CD4-positive, alpha-beta T cell (primary cell): ENCODE data around the gene SCAPER. TPM values are rescaled to one million over a fixed set of nuclear protein-coding genes. Genes with fewer than 3 reads are reported as not detected.

ENCODE experiments used
- ATAC-seq: fragments of 200-7000 bp; cut with Tn5 transposase; one replicate; pipeline ENCODE4 v1.10.0; 2022; ENCODE audit warnings: mild to moderate bottlenecking; ENCODE audit not compliant: poor library complexity
- CTCF ChIA-PET: fragments of 350-600 bp; sonication (Branson Sonifier 250); formaldehyde crosslinking; loops from one replicate; lab custom pipeline; 2021; ENCODE audit warnings: antibody characterized with exemption, inconsistent platforms; lab: Charles Lee
- POLR2A ChIA-PET: fragments of 350-600 bp; sonication (Branson Sonifier 250); formaldehyde crosslinking; loops from one replicate; lab custom pipeline; 2021; ENCODE audit warnings: antibody characterized with exemption, inconsistent platforms; lab: Charles Lee
- DNase-seq, 14 experiments: peaks; one replicate each; pipeline ENCODE4 v3.0.0-alpha.2; 2013 to 2020; ENCODE audit warnings: mixed read lengths in 2 of 14
- H3K27ac ChIP-seq, 2 donors: one replicate each; pipeline versions ENCODE4 v1.5.1 to v1.7.0; 2013; ENCODE audit warnings: low read length in 2 of 2, low read depth in 1 of 2, mild to moderate bottlenecking in 1 of 2
- H3K27me3 ChIP-seq, 2 experiments: 1 replicate in 1 of 2; 2 replicates in 1 of 2; pipeline versions ENCODE4 v1.6.1 to v1.7.0; 2013; ENCODE audit warnings: low read length in 2 of 2, control low read depth in 1 of 2, mild to moderate bottlenecking in 1 of 2, moderate library complexity in 1 of 2; ENCODE audit not compliant: insufficient read depth in 2 of 2, control insufficient read depth in 1 of 2
- H3K36me3 ChIP-seq: one replicate; pipeline ENCODE4 v1.6.1; 2013; ENCODE audit warnings: low read length, control low read depth; ENCODE audit not compliant: insufficient read depth
- H3K4me1 ChIP-seq: one replicate; pipeline ENCODE4 v1.6.1; 2013; ENCODE audit warnings: low read length, control low read depth; ENCODE audit not compliant: insufficient read depth
- H3K4me3 ChIP-seq: one replicate; pipeline ENCODE4 v1.5.1; 2013; ENCODE audit warnings: mild to moderate bottlenecking, low read length, moderate library complexity
- H3K9me3 ChIP-seq, 2 experiments: 1 replicate in 1 of 2; 2 replicates in 1 of 2; pipeline versions ENCODE4 v1.6.1 to v1.7.0; 2013; ENCODE audit warnings: low read length in 2 of 2, mild to moderate bottlenecking in 2 of 2, control low read depth in 1 of 2, moderate library complexity in 1 of 2; ENCODE audit not compliant: control insufficient read depth in 1 of 2, insufficient read depth in 1 of 2
- H3K27ac Mint-ChIP-seq: one replicate; pipeline ENCODE4 v1.8.0; 2020; ENCODE audit warnings: mixed read lengths
- H3K27me3 Mint-ChIP-seq: one replicate; pipeline ENCODE4 v1.8.0; 2021; ENCODE audit warnings: mixed read lengths
- H3K36me3 Mint-ChIP-seq: one replicate; pipeline ENCODE4 v1.8.0; 2021; ENCODE audit warnings: low read depth, mixed read lengths
- H3K4me1 Mint-ChIP-seq: one replicate; pipeline ENCODE4 v1.8.0; 2021; ENCODE audit warnings: low read depth, mixed read lengths
- H3K4me3 Mint-ChIP-seq: one replicate; pipeline ENCODE4 v1.8.0; 2020; ENCODE audit warnings: mild to moderate bottlenecking, mixed read lengths
- H3K9me3 Mint-ChIP-seq: one replicate; pipeline ENCODE4 v1.8.0; 2020; ENCODE audit warnings: mixed read lengths
- CTCF ChIP-seq: fragments of 200-600 bp; IDR thresholded peaks from one replicate; pipeline ENCODE4 v1.8.0; 2022; ENCODE audit warnings: antibody characterized with exemption, mild to moderate bottlenecking
- intact Hi-C, 2 experiments: fragments of 100-400 bp; cut with DNase I in 1 of 2; cut with micrococcal nuclease in 1 of 2; formaldehyde crosslinking; loops; one replicate each; pipeline versions ENCODE4 v1.15.1 to v1.9.0; 2023 to 2025; cut with DNase I, micrococcal nuclease
- total RNA-seq, 174 experiments: library from RNA in 2 of 174; stranded (reverse) in 2 of 174; gene quantifications; one replicate each; pipeline ENCODE4 v1.2.3 and lab custom pipeline; 2021 to 2026

The SCAPER gene
- total RNA-seq, 2 experiments from 2014 or later, result 40.3 to 41.2 TPM

DNA sequence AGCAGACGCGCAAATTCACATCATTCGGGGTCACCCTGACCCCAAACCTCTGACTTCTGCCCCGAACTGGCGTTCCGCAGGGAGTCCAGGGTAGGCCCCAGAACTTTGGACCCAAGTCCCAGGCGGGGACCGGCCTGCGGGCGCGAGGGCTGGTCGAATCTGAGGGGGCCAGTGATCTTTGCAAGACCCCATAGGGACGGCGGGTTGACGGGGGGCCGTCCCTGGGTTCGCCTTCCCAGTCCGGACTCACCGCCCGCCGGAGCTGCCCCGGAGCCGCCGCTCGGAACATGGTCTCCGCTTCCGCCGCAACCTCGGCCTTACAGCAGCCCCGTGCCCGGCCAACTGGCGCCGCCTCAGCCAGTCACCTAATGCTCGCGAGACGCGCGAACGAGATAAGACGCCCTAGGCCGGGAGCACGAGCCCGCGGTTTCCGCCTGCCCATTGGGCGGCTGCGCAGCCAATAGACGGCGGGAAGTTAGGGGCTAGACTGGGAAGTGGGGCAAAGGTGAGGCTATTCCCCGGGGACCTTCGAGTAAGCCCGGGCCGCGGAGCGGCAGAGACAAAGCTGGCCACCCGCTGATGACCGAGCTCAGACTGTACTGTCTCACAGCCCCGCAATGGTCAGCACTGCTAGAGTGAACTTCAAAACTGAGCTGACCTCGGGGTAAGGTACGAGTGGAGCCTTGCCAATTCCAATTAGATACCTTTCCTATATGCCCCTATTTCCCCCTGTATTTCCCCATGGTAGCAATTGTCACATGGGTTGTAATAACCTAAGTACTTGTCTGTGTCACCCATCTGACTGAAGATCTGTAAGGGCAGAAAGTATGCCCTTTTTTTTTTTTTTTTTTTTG is 593.8 kb downstream of the SCAPER start, which contains the start of gene ETFA:
Gene ETFA, minus strand, starts transcription at position 370 of the 854 bp plus-strand sequence. Its CDS starts 81 bp downstream, at position 289.
- Histone ChIP-seq H3K27me3 (peaks cover 0 to 2% of the 10 kb centered on the region in 2 experiments), H3K4me3 (peak within 1 kb of the TSS; percentile 98), H3K4me1 (peaks cover 15% of the 10 kb centered on the region), H3K36me3 (no peaks in the 10 kb centered on the region), H3K27ac (peak within 1 kb of the TSS; percentile 5 to 42), H3K9me3 (no peaks in the 10 kb centered on the region)
- TF ChIP-seq CTCF, result no peak
- H3K9me3 Mint-ChIP-seq, result no peaks in the 10 kb centered on the region
- H3K27ac Mint-ChIP-seq, result peak within 1 kb of the TSS; percentile 75
- intact Hi-C loops, result no loop called here
- CTCF ChIA-PET, result interaction anchor here (0.6 kb wide), 1 partner anchor 17 kb away, joined by 4 read pairs; no protein-coding TSS in a partner anchor
- peaks cover 30% of the 10 kb centered on the region for H3K4me1 Mint-ChIP-seq
- POLR2A ChIA-PET, result interaction anchor here (0.9 to 1.7 kb wide), 3 partner anchors 25 to 858 kb away, joined by 3 to 6 read pairs (median 3); partner anchors contain the start of gene ISL2
- no peaks in the 10 kb centered on the region for H3K27me3 Mint-ChIP-seq
- H3K36me3 Mint-ChIP-seq, result no peaks in the 10 kb centered on the region
- peak within 1 kb of the TSS; percentile 93 for H3K4me3 Mint-ChIP-seq
- ATAC-seq, result peak; percentile 94
- peak; percentile 67 to 95 (median 84) for DNase-seq

GRCh38 chr15:76310475-76311099 is 594.6 kb downstream of the SCAPER start:
- peak overlapping the region; percentile 98 for H3K4me3 ChIP-seq
- Mint-ChIP-seq H3K27ac (peak overlapping the region; percentile 75), H3K4me1 (peaks cover 30% of the 10 kb centered on the region), H3K27me3 (no peaks in the 10 kb centered on the region), H3K36me3 (no peaks in the 10 kb centered on the region), H3K9me3 (no peaks in the 10 kb centered on the region), H3K4me3 (peak overlapping the region; percentile 93)
- peaks cover 15% of the 10 kb centered on the region for H3K4me1 ChIP-seq
- ATAC-seq (peak; percentile 33), DNase-seq (peak in 3 of 14 experiments; percentile 11 to 46 (median 46))
- no peaks in the 10 kb centered on the region for H3K27me3 ChIP-seq
- H3K27ac ChIP-seq, result peak overlapping the region; percentile 5 to 42
- H3K36me3 ChIP-seq, result no peaks in the 10 kb centered on the region
- ChIA-PET POLR2A (interaction anchor here (1.7 kb wide), 1 partner anchor 24 kb away, joined by 6 read pairs; no protein-coding TSS in a partner anchor), CTCF (no interaction called here)
- TF ChIP-seq CTCF, result no peak
- intact Hi-C loops, result no loop called here
- H3K9me3 ChIP-seq, result no peaks in the 10 kb centered on the region

DNA sequence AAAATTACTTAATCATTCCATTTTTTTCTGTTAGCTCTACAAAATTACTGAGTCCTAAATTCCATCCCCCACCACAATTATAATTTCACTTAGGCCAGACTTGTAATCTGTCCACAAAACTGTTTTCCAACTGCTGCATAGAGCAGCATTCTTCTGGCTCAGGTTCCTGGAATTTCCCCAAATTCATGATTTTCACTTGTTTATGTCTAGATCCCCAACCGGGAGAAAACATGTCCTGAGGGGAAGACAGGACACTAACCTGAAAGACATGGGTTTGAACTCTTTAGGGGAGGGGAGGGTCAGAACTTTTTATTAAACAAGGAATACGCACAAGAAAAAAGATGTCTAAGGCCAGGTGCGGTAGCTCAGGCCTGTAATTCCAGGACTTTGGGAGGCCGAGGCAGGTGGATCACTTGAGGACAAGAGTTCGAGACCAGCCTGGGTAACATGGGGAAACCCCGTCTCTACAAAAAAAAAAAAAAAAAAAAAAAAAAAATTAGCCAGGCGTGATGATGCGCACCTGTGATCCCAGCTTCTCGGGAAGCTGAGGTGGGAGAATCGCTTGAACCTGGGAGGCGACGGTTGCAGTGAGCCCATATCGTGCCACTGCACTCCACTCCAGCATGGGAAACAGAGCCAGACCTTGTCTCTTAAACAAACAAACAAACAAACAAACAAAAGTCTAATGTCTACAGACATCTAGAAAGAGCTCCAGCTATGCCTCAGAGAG is 595.4 kb downstream of the SCAPER start:
- DNase-seq (no peak), ATAC-seq (no peak)
- ChIA-PET POLR2A (no interaction called here), CTCF (no interaction called here)
- Histone ChIP-seq H3K4me1 (peaks cover 15% of the 10 kb centered on the region), H3K9me3 (no peaks in the 10 kb centered on the region), H3K36me3 (no peaks in the 10 kb centered on the region), H3K4me3 (no peak overlapping the region), H3K27ac (no peak overlapping the region), H3K27me3 (no peaks in the 10 kb centered on the region)
- peaks cover 35% of the 10 kb centered on the region for H3K4me1 Mint-ChIP-seq
- peak overlapping the region; percentile 75 for H3K27ac Mint-ChIP-seq
- peaks cover 2% of the 10 kb centered on the region for H3K9me3 Mint-ChIP-seq
- TF ChIP-seq CTCF, result no peak
- intact Hi-C loops, result no loop called here
- H3K36me3 Mint-ChIP-seq, result no peaks in the 10 kb centered on the region
- H3K4me3 Mint-ChIP-seq, result peak overlapping the region; percentile 93
- H3K27me3 Mint-ChIP-seq, result no peaks in the 10 kb centered on the region
